ENCODE results near the gene LRPAP1.
"Not testable (repeated sequence)": the region's sequence is repeated elsewhere in the genome, so short reads cannot be mapped to it uniquely, and the experiment has no call there.

The LRPAP1 gene

DNA sequence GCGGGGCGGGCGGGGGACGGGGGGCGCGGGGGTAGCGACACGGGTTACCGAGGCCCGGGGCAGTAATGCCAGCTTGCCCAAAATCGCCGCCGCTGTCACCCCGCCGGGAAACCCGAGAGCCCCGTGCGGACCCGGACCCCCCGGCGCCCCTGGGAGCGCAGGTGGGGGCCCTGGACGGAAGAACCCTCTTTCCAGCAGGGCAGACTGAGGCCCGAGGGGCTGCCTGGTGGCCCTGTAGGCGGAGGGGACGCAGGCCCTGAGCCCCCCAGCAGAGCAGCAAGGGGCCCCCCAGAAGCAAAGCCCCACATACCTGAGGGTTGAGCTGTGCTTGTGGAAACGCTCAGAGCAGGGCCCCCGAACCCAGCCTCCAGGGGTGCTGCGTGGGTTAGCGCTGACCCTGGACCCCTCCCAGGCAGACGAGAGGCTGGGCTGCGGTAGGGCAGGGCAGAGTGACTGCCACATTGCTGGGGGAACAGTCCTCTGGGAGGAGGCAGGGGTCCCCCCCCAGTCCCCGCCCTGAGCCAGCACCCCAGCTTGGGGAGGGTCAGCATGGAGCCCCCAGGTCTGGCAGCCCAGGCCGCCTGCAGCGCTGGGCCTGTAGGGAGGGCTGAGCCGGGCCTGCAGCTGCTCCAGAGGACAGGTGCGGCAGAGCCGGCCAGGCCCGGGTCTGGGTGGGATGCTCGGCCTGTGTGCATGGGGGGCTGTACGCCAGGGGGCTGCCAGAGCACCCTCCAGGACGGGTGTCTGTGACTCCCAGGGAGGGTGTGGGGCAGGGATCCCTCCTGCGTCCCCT is 68.5 kb downstream of the LRPAP1 start:
- in situ Hi-C loops (cut with MboI; ENCODE audit: low sequenced_read_pairs) = no loop called here

DNA sequence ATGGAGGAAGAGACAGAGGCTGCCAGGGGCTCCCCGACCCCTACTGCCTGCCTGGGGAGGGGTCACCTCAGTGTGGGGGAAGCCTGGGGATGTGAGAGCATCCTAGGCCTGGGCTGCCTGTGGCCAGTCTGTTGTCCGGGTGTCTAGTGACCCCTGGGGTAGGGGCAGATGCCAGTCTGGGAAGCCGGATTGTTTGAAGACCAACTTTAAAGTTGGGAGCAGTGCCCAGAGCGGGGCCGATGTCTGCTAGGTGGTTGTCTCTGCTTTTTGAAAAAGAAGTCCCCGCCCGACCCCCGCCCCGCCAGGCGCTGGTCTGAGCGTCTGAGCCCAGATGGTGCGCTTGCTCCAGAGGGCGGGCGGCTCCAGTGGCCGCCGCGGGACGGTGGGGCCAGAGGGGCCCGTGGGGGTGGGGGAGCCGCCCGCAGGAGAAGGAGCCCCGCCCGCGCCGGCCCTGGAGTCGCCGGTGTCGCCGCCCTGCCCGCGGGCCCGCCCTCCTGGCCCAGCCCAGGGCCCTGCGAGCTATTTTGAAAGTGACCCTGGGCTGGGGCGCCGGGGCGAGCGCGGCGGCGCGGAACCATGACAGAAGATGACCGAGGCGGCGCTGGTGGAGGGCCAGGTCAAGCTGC is 69.3 kb downstream of the LRPAP1 start, which contains the start of gene DOK7:
Gene DOK7 (plus strand): TSS at position 517 of the 626 bp plus-strand sequence. CDS start 70 bp downstream, at position 587.
- in situ Hi-C loops (cut with MboI; ENCODE audit: low sequenced_read_pairs) = no loop called here

DNA sequence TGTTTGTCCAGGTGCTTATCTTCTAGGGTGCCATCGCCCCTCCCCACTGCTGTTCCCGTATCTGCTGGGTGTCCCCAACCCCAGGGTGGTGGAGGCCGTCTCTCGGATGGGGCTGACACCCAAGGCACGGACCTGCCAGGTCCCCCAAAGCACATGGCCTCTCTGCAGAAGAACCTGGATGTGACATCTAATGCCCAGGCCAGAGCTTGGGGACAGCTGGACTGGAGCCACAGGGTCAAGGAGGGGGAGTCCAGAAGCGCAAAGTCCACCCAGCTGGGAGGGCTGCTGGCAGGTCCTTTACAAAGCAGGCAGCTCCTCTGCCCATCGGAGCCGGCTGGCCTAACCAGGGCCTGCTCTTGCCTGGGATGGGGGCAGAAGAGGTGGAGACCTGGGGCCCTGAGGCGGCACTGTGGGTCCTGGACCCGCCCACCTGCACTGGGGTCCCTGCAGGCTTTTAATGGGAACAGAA is 69.9 kb downstream of the LRPAP1 start:
- in situ Hi-C loops (cut with MboI; ENCODE audit: low sequenced_read_pairs) = no loop called here

DNA sequence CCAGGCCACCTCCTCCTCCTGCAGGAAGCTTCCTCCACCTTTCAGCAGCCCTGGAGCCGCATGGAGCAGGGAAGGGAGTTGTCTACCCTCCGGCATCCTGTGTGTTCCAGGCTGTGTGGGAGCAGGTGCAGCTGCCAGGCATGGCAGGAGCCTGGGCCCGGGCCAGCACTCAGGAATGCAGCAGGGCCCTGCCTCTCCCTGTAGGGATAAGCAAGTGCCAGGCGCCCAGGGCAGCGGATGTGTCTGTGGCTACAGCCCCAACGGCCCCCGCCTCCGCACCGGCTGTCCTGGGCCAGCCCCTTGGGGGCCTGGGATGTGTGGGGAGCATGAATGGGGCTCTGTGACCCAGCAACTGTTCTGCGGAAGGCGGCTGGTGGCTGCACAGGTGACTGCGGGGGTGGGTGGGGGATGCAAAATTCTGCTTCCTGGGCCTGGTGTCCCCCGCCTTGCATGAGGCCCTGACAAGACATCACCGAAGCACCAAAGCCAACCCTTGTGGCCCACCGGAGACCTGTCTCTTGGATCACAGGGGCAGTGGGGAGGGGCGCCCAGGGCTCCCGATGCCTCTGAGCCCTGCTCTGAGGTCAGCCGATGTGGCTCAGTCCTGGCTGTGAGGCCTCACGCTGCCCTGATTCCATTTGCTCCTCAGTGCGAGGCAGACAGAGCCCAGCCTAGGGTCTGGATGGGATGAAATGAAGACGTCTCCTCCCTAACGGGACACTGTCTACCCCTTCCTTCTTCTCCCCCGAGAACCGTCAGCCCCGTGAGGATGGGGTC is 70.5 kb downstream of the LRPAP1 start:
- in situ Hi-C loops (cut with MboI; ENCODE audit: low sequenced_read_pairs) = no loop called here

DNA sequence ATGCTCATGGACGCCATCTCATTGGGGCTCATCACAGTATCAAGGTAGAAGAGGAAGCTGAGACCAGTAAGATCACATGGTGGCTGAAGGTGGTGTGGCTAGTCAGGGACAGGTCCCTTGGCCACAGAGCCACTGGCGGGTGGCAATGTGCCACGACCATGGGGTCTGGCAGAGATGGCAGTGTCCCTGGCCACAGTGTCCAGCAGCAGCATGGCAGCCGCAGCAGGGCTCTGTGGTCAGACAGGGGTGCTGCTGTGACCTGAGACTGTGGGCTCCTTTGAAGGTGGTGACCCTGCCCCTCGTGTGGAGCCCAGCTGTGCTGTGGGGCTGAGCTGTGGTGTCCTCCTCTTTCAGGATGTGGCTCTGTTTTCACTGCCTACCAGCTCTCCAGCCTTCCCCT is 71.3 kb downstream of the LRPAP1 start:
- in situ Hi-C loops (cut with MboI; ENCODE audit: low sequenced_read_pairs) = no loop called here

DNA sequence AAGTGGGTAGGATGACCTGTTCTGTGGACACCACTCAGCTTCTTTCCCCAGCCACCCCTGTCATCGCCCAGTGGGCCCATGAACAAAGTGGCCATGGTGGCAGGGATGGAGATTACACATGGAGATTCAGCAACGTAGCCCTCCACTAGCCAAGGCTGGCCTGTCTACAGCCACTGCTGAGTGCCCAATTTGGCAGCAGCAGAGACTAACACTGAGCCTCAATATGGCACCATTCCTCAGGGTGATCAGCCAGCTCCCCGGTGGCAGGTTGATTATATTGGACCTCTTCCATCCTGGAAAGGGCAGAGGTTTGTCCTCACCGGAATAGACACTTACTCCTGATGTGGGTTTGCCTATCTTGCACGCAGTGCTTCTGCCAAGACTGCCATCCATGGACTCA is 73.1 kb downstream of the LRPAP1 start:
- in situ Hi-C loops (cut with MboI; ENCODE audit: low sequenced_read_pairs) = not testable (repeated sequence)

DNA sequence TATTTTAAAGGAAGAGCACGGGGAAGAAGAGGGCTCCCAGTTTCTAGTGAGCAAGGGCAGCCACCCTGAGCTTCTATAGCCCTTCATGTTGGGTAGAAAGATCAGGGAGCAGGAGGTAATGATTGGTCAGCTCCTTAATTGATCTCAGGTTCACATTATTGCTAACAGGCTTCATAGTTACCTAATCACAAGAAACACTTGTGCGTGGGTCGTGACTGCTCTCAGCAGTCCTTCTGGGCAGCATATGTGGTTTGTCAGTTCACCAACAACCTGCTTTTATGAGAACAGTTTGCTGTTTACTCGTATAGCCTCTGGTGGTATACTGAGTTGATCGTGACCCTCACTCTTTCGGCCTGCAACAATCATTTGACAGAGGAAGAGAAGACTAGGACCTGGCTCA is 73.9 kb downstream of the LRPAP1 start:
- in situ Hi-C loops (cut with MboI; ENCODE audit: low sequenced_read_pairs) = no loop called here

DNA sequence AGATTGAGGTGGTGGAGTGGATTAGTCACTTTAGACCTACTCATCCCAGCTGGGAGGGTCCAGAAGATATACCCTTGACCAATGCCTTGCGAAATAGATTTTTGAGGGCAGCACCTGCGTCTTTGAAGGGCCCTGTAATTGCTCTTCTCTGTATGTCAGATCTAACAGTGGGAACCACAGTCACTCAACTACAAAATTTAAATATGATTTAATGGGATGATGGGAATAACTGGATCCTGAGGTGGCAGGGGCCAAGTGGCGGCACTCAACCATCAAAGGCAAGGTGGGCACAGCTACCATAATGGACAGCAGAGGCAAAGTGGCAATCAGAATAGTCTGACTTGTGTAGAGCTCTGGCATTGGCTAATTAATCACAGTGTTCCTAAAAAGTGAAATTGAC is 76.6 kb downstream of the LRPAP1 start:
- in situ Hi-C loops (cut with MboI; ENCODE audit: low sequenced_read_pairs) = not testable (repeated sequence)
